ENCODE data around the gene C13orf46. TPM values are rescaled to one million over a fixed set of nuclear protein-coding genes. Genes with fewer than 3 reads are reported as not detected.

The C13orf46 gene
- total RNA-seq, 4 donors from 2014 or later: 0.17 to 0.94 (median 0.44) TPM; not detected in 1

- no peak for TF ChIP-seq CTCF (IDR thresholded peaks at IDR 0.05; ENCODE audit: low read depth)
These were observed 2.2 kb downstream of the C13orf46 start for GRCh38 chr13:113971471-113972231.

- no peak for TF ChIP-seq CTCF (IDR thresholded peaks at IDR 0.05; ENCODE audit: low read depth)
These were observed 2.9 kb downstream of the C13orf46 start for GRCh38 chr13:113970810-113971470.

- no peak for TF ChIP-seq CTCF (IDR thresholded peaks at IDR 0.05; ENCODE audit: low read depth)
These were observed 3.8 kb downstream of the C13orf46 start for GRCh38 chr13:113969973-113970611.

DNA sequence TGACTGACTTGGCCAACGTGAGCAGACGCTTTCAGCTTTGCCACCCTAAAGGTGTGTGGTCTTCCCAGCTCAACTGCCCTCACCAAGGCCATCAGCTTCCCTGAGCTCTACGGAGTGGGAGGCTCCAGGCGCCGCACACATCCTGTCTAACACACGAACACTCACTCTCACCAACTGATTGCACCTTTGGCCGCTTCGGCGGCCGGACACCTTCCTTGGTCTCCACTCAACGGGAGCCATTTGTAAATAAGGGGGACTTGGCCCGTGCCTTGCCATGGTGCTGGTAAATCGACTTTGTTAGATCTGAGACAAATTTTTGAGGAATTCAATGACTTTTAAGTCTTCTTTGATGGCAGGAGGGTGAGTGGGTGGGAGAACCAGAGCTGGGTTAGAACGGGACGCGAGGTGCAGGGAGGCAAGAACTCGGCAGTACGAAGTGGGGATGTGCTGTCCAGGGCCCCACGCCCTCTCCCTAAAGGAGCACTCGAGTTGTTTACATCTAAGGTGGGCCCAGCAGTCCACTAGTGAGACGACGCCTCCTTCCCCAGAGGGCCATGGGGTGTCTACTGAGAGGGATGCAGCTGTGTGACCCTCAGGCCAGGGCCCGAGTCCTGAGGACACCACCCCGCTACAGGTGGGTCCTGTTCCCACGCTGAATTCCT, 4.4 kb downstream of the C13orf46 start:
- no peak for TF ChIP-seq CTCF (IDR thresholded peaks at IDR 0.05; ENCODE audit: low read depth)

DNA sequence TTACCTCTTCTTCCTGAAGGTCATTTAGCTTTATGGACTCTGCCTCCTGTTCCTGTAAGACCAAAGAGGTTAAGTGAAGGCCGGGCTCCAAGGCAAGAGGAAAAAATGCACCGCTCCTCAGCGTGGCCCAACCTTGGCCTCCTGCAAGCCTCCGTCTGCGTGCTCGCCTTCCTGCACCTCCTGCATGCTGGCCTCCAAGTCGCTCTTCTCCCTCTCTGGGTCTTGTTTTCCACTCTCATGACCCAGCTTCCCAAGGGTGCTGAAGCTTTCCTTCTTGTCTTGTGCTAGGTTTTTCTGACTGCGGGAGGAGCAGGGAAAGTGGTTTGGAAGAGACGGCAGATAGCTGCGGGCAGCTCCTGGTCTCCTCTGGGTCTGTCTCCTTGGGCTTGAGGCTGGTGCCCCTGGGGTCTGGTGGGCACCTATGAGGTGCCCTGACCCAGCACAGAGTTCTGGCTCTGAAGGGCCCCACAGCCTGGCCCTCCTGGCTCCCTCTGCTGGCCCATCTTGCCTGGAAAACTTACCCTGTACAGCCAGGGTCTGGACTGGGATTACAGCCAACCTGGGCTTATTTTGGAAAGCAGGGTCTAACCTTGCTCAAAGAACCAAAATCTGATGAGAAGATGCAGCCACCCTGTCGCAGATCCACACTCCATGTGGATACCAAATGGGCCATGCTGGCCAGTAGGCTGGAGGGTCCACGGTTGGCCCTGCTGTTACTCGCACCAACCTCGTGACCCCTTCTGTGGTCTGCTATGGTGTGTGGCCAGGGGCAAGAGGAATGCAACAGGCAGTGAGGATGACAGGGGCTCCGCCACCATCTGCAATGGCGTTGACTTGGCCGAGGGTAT, 5.2 kb downstream of the C13orf46 start:
- TF ChIP-seq CTCF (IDR thresholded peaks at IDR 0.05; ENCODE audit: low read depth): no peak

- TF ChIP-seq CTCF (IDR thresholded peaks at IDR 0.05; ENCODE audit: low read depth): no peak
These were observed 6.0 kb downstream of the C13orf46 start for GRCh38 chr13:113967729-113968462.

Measured in subcutaneous adipose tissue (tissue), 4 donors.